Fibroblast of lung (primary cell): ENCODE results near the gene NUDT4B.
"Not testable (repeated sequence)": the region's sequence is repeated elsewhere in the genome, so short reads cannot be mapped to it uniquely, and the experiment has no call there.

Source experiments
- CTCF ChIP-seq, 2 donors: IDR thresholded peaks in 1 of 2; conservative IDR thresholded peaks in 1 of 2; 1 replicate in 1 of 2; 2 replicates in 1 of 2; pipeline ENCODE4 v1.5.1; 2011 to 2012; ENCODE audit warnings: low read length in 2 of 2, control low read depth in 1 of 2, inconsistent platforms in 1 of 2, low read depth in 1 of 2, mild to moderate bottlenecking in 1 of 2
- EZH2 ChIP-seq: IDR thresholded peaks from 2 replicates; pipeline ENCODE4 v1.5.1; 2012; ENCODE audit warnings: low read length, control low read depth, mild to moderate bottlenecking; ENCODE audit errors: missing control alignments

- not testable (repeated sequence) for TF ChIP-seq CTCF (conservative IDR thresholded peaks at IDR 0.05 in 1 of 2, IDR thresholded peaks at IDR 0.05 in 1 of 2; ENCODE audit: low read depth in 1 of 2, low read length in 2 of 2); EZH2
These were observed 44.5 kb upstream of the NUDT4B start for GRCh38 chr1:148703973-148704591.
